ENCODE measurements around the gene RYR3. TPM values are rescaled to one million over a fixed set of nuclear protein-coding genes. Genes with fewer than 3 reads are reported as not detected.

Gene RYR3
- total and polyA plus RNA-seq, 10 of the 15 experiments (the other 5 are each of a cell fraction or from before 2014, with no cell fraction given) = under 0.01 to 0.44 (median 0.16) TPM; not detected in 5

- TF ChIP-seq SUPT20H (IDR thresholded peaks at IDR 0.05; ENCODE audit: borderline replicate concordance, control insufficient read depth, low read depth, low read length) = no peak
- TF ChIP-seq STAT3 (IDR thresholded peaks at IDR 0.05; ENCODE audit: low read depth, low read length) = no peak
- no peak for TF ChIP-seq EED (IDR thresholded peaks at IDR 0.05; ENCODE audit: low read depth)
- TF ChIP-seq LARP7 (IDR thresholded peaks at IDR 0.05) = no peak
Observed at GRCh38 chr15:33722673-33723015, 411.9 kb downstream of the RYR3 start (continued).

GRCh38 chr15:33724321-33725036, 413.7 kb downstream of the RYR3 start:
- ATAC-seq (no peak), FAIRE-seq (no peak), DNase-seq (ENCODE audit: low read depth, low spot score) (no peak)
- Histone ChIP-seq H3K36me3 (ENCODE audit: control insufficient read depth in 2 of 2, insufficient read depth in 2 of 2, low read length in 1 of 2) (no peaks in the 10 kb centered on the region), H3K9ac (ENCODE audit: control insufficient read depth, insufficient read depth, low read length) (no peak overlapping the region), H3K4me3 (no peak overlapping the region), H3K27me3 (replicated peaks in 1 of 2; ENCODE audit: control insufficient read depth in 2 of 2, insufficient read depth in 2 of 2, low read length in 1 of 2) (peaks cover 0 to 3% of the 10 kb centered on the region in 2 experiments; a peak in 1 of 4 replicates), H3K4me1 (ENCODE audit: control insufficient read depth, insufficient read depth, low read length) (no peaks in the 10 kb centered on the region), H3K79me2 (ENCODE audit: control insufficient read depth, insufficient read depth, low read length) (no peaks in the 10 kb centered on the region), H3K9me3 (replicated peaks; ENCODE audit: control insufficient read depth, insufficient read depth, low read length) (no peaks in the 10 kb centered on the region), H3K4me2 (ENCODE audit: control insufficient read depth, insufficient read depth) (no peak overlapping the region), H2AFZ (ENCODE audit: control insufficient read depth, low read depth, low read length) (no peak overlapping the region), H3K27ac (ENCODE audit: control insufficient read depth, insufficient read depth) (no peak overlapping the region), H4K20me1 (ENCODE audit: control insufficient read depth, insufficient read depth) (no peaks in the 10 kb centered on the region)
- BruUV-seq (replicated peaks) = no TSS peak
- in situ Hi-C loops (cut with MboI) = no loop called here
- ChIA-PET SMC1A (ENCODE audit: uncharacterized antibody, unreplicated experiment) (no interaction called here), RAD21 (ENCODE audit: unreplicated experiment) (no interaction called here), CTCF (interaction anchor here (0.6 to 2.6 kb wide), 4 partner anchors 15 to 243 kb away, joined by 3 to 12 read pairs (median 4); no protein-coding TSS in a partner anchor), POLR2A (no interaction called here)
- 45% methylated on average over 5 of the region's 5 CpGs for WGBS (ENCODE audit: insufficient coverage, insufficient replicate concordance, low lambda C conversion rate, missing lambda C conversion rate)
- intact Hi-C loops (cut with micrococcal nuclease; ENCODE audit: unreplicated experiment) = no loop called here
- no peak for TF ChIP-seq CTCF (IDR thresholded peaks at IDR 0.05 in 2 of 3, conservative IDR thresholded peaks at IDR 0.05 in 1 of 3; ENCODE audit: control insufficient read depth in 2 of 3, extremely low read depth in 1 of 3, insufficient read depth in 1 of 3, low read depth in 3 of 3, low read length in 3 of 3)
- TF ChIP-seq NR2C1 (IDR thresholded peaks at IDR 0.05) = no peak
- no peak for TF ChIP-seq IRF4 (IDR thresholded peaks at IDR 0.05; ENCODE audit: low read depth, low read length)
- TF ChIP-seq TCF7 (IDR thresholded peaks at IDR 0.05; ENCODE audit: borderline replicate concordance) = no peak
- no peak for TF ChIP-seq SUPT20H (IDR thresholded peaks at IDR 0.05; ENCODE audit: borderline replicate concordance, control insufficient read depth, low read depth, low read length)
- no peak for TF ChIP-seq REST (IDR thresholded peaks at IDR 0.05; ENCODE audit: low read depth, low read length)
- no peak for TF ChIP-seq SRF (IDR thresholded peaks at IDR 0.05; ENCODE audit: low read depth in 2 of 2, low read length in 2 of 2)
- TF ChIP-seq HDAC6 (IDR thresholded peaks at IDR 0.05; ENCODE audit: unreplicated experiment) = no peak
- no peak for TF ChIP-seq CREB1 (IDR thresholded peaks at IDR 0.05; ENCODE audit: low read depth)
- no peak for TF ChIP-seq MLLT1 (IDR thresholded peaks at IDR 0.05)
- no peak for TF ChIP-seq DPF2 (IDR thresholded peaks at IDR 0.05)
- TF ChIP-seq RAD51 (IDR thresholded peaks at IDR 0.05) = no peak
